Amniotic stem cell (primary cell): ENCODE results near the gene LRRC2.
A peak's percentile ranks its signal among the peaks of the same experiment; 100 is the strongest.
"Not testable (repeated sequence)": the region's sequence is repeated elsewhere in the genome, so short reads cannot be mapped to it uniquely, and the experiment has no call there.

Experiments
- DNase-seq: peaks from one replicate; lab custom pipeline; 2025; lab: John Stamatoyannopoulos, UW

The LRRC2 gene

DNA sequence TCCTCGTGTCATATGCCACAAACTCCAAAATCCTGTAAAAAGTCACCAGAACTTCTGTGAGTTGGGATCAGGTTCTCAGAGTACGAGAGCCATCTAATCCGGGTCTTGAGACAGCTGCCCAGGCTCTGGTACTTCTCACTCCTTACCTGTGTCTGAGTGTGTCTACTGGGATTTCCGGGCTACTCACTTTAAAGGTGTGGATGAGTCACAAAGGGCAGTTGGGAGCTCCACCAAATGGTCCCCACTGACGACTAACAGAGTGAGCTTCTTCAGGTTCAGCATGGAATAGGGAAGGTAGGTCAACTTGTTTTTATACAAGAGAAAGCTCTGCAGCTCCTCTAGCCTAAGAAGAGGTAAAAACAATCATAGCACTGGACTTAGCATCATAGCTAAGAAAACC is 38.9 kb downstream of the LRRC2 start:
- DNase-seq = no peak

GRCh38 chr3:46524832-46525231 is 41.3 kb downstream of the LRRC2 start:
- no peak for DNase-seq

- no peak for DNase-seq
Observed at GRCh38 chr3:46524008-46524407, 42.1 kb downstream of the LRRC2 start.

DNA sequence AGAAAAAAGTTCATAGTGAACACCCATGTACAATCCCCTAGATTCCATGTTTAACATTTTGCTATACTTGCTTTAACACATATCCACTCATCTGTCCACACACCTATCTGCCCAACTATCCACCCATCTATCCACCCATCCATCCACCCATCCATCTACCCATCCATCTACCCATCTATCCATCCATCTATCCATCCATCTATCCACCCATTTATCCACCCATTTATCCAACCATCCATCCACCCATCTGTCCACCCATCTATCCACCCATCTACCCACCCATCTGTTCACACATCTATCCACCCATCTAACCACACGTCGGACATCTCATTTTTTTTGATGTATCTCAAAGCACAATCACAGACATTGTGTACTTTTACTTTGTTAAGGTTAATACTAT is 42.5 kb downstream of the LRRC2 start:
- no peak for DNase-seq

GRCh38 chr3:46522201-46522600 is 43.9 kb downstream of the LRRC2 start:
- not testable (repeated sequence) for DNase-seq

DNA sequence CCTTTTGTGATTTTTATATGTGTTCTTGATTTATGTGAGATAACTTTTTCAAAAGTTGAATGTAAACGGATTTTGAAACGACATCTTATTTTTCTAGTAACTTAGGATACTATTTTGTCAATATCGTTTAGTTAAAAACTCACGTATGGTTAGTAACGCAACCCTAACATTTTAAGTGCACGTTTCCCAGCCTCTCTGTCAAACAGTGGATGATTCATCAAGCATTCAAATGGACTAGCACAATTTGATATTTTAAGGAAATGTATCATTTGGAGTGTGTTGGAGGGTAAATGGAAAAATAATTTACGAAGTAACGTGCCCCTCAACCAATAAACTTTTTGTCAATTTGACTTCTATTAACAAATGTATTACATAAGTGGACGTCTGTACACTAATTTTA is 45.0 kb downstream of the LRRC2 start:
- DNase-seq = no peak

DNA sequence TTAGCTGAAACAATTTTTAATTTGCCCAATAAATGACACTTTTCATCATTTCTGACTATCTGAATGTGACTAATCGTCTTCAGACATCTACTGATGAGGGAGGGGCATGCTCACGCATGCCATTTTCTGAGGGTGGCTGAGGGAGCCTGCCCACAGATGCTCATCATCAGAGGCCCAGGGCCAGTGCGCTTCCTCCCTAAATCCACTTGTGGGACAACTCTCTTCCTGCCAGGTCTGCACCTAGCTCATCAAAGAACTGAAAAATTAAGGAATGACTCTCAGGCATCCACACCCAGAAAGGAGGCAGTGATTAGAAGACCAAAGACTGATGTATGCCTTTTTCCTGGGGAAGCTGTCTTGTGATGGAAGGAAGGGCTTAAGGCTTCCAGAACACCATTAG is 45.6 kb downstream of the LRRC2 start:
- DNase-seq = no peak

DNA sequence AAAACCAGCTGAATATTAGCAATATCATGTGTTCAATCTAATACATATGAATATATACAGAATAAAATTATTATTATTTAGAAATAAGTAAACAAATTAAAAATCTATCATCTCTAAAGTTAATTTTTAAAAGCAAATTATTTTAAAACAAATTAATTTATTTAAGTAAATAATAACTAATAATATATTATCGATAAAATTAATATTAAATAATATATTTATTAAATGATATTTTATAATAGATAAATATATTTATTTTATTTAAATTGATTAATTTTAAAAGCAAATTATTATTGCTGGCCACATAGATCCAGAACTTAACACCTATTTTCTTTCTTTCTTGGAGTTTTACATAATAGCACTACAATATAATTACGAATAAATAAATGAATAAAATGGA is 46.1 kb downstream of the LRRC2 start:
- DNase-seq = no peak

- no peak for DNase-seq
Observed at GRCh38 chr3:46517784-46518181, 48.3 kb downstream of the LRRC2 start.

- peak; percentile 45 for DNase-seq
Observed at GRCh38 chr3:46517016-46517783, 48.9 kb downstream of the LRRC2 start.

GRCh38 chr3:46516521-46516920 is 49.6 kb downstream of the LRRC2 start:
- no peak for DNase-seq

GRCh38 chr3:46512191-46512749 is 53.8 kb downstream of the LRRC2 start:
- DNase-seq = no peak

DNA sequence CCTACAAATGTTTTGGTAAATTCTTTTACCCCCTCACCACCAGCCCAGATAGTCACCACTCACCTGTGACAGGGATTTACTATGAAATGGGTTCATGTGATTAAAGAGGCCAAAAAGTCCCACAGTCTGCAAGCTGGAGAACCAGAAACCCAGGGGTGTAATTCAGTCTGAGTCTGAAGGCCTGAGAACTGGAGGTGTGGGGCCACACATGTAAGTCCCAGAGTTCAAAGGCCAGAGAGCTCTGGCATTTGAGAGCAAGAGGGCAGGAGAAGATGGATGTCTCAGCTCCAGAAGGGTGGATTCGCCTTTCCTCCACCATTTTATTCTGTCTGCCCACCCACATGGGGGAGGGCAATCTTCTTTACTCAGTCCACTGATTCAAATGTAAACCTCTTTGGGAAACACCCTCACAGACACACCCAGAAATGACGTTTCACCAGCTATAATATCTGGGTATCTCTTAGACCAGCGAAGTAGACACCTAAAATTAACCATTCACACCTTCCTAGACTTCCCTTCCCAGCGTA is 56.4 kb downstream of the LRRC2 start:
- no peak for DNase-seq

GRCh38 chr3:46508850-46509591 is 57.1 kb downstream of the LRRC2 start:
- DNase-seq = no peak

GRCh38 chr3:46506526-46506925 is 59.6 kb downstream of the LRRC2 start:
- no peak for DNase-seq

GRCh38 chr3:46505953-46506352 is 60.1 kb downstream of the LRRC2 start:
- DNase-seq = no peak

DNA sequence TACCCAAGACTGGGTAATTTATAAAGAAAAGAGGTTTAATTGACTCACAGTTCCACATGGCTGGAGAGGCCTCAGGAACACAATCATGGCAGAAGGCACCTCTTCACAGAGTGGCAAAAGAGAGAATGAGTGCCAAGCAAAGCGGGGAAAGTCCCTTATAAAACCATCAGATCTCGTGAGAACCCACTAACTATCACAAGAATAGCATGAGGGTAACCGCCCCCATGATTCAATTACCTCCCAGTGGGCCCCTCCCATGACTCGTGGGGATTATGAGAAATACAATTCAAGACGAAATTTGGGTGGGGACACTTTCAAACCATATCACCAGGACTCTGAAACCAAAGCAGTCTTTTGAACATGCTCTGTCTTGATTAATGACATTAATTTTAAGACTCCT is 61.3 kb downstream of the LRRC2 start:
- DNase-seq = no peak

GRCh38 chr3:46503200-46503874 is 62.8 kb downstream of the LRRC2 start:
- DNase-seq = no peak

GRCh38 chr3:46501702-46502101 is 64.4 kb downstream of the LRRC2 start:
- DNase-seq = no peak

DNA sequence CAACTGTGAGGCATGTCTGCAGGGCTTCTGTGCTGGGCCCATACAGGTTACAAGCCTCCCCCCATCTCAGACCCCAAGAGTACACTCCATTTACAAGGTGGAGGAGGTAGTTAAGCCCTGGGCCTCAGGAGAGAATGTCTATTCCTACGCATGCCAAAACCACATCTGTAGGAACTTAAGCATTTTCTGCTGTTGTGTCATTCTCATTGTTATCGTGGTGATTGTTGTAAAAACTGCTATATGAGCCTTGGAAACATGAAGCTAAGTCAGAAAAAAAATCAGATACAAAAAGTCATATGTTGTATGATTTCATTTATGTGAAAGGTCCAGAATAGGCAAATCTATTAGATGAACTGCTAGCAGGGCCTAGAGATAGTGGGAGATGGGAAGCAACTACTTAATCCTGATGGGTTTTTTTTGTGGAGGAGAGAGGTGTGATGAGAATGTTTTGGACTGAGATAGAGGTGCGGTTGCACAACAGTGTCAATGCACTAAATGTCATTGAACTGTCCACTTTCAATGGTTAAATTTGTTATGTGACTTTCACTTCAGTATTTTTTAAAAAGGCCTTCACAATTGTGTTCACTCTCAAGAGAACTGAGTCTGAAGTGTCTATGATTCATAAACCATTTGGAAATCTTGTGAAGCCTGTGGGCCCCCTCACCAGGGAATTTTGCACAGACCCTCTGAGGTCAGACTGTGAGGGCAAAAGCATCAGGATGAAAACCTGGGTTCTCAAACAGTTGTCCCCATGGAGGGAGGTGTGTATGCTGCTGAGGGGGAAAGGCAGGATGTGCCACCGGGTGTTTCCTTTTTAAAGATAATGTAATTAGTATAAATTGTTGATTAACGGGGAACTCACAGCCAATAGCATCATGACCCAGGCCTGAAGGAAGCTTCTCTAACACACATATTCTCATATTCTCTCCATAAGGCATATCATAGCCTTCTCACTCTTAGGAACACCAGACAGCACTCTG is 65.2 kb downstream of the LRRC2 start:
- no peak for DNase-seq

DNA sequence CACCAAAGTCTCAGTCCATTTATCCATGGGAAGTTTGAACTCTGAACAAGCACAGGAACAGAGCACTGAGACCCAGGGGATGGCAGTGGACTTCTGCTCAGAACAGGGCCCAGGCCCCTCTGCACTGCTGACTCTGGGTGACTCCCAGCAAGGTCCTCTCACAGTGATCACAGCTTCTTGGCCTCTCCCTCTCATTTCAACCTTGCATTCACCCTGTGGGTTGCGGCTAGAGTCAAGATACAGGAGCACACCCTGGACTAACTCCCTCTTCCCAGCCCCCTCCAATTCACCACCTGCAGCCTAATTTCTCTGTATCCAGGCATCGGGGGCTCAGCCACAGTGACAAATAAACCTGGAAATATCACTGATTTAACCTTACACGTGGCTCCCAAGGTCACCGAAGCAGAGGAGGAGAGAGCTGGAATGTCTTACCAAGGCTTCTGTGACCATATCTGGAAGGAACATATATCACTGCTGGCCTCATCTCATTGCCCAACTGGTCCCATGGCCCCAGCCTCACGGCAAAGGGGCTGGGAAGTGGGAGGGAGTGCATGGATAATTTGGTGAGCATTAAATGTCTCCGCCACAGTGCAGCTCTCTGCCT is 67.1 kb downstream of the LRRC2 start:
- no peak for DNase-seq
